Measurements from ENCODE around the gene AARS2.

AARS2 gene

GRCh38 chr6:44285552-44286284, 27.4 kb downstream of the AARS2 start:
- intact Hi-C loops (cut with DNase I; ENCODE audit: low total_unique reads), result no loop called here

GRCh38 chr6:44284867-44285266, 28.3 kb downstream of the AARS2 start:
- no peaks in the 10 kb centered on the region for H3K36me3 ChIP-seq
- H3K4me3 ChIP-seq, result no peak overlapping the region
- peaks cover 0 to 27% of the 10 kb centered on the region in 2 donors for H3K27me3 ChIP-seq
- no peak for TF ChIP-seq CTCF (IDR thresholded peaks at IDR 0.05)
- intact Hi-C loops (cut with DNase I; ENCODE audit: low total_unique reads), result no loop called here
- no peak for DNase-seq
- no peaks in the 10 kb centered on the region for H3K9me3 ChIP-seq
- H3K27ac ChIP-seq, result no peak overlapping the region
- peaks cover 0 to 8% (median 0%) of the 10 kb centered on the region in 4 donors for H3K4me1 ChIP-seq

More at GRCh38 chr6:44285552-44286284, 27.4 kb downstream of the AARS2 start:
- Histone ChIP-seq H3K4me1 (peaks cover 0 to 8% (median 0%) of the 10 kb centered on the region in 4 donors), H3K27me3 (peaks cover 0 to 34% of the 10 kb centered on the region in 2 donors), H3K4me3 (no peak overlapping the region), H3K27ac (no peak overlapping the region), H3K9me3 (no peaks in the 10 kb centered on the region), H3K36me3 (no peaks in the 10 kb centered on the region)
- no peak for DNase-seq
- TF ChIP-seq CTCF (IDR thresholded peaks at IDR 0.05), result no peak

GRCh38 chr6:44284121-44284520, 29.0 kb downstream of the AARS2 start:
- H3K4me1 ChIP-seq, result peaks cover 0 to 8% (median 0%) of the 10 kb centered on the region in 4 donors
- TF ChIP-seq CTCF (IDR thresholded peaks at IDR 0.05), result no peak
- no peaks in the 10 kb centered on the region for H3K36me3 ChIP-seq
- peaks cover 0 to 29% of the 10 kb centered on the region in 2 donors for H3K27me3 ChIP-seq
- H3K4me3 ChIP-seq, result no peak overlapping the region
- intact Hi-C loops (cut with DNase I; ENCODE audit: low total_unique reads), result no loop called here
- H3K9me3 ChIP-seq, result no peaks in the 10 kb centered on the region
- H3K27ac ChIP-seq, result no peak overlapping the region
- DNase-seq, result no peak

GRCh38 chr6:44278774-44279697, 34.1 kb downstream of the AARS2 start:
- Histone ChIP-seq H3K9me3 (no peaks in the 10 kb centered on the region), H3K36me3 (no peaks in the 10 kb centered on the region), H3K27me3 (peaks cover 0 to 53% of the 10 kb centered on the region in 2 donors), H3K27ac (no peak overlapping the region), H3K4me1 (peaks cover 0 to 12% (median 9%) of the 10 kb centered on the region in 4 donors), H3K4me3 (no peak overlapping the region)
- intact Hi-C loops (cut with DNase I; ENCODE audit: low total_unique reads), result no loop called here
- DNase-seq, result no peak
- no peak for TF ChIP-seq CTCF (IDR thresholded peaks at IDR 0.05)

GRCh38 chr6:44278315-44278714, 34.8 kb downstream of the AARS2 start:
- intact Hi-C loops (cut with DNase I; ENCODE audit: low total_unique reads), result no loop called here
- H3K27me3 ChIP-seq, result peaks cover 0 to 60% of the 10 kb centered on the region in 2 donors
- H3K9me3 ChIP-seq, result no peaks in the 10 kb centered on the region
- H3K4me1 ChIP-seq, result peaks cover 0 to 12% (median 9%) of the 10 kb centered on the region in 4 donors
- DNase-seq, result no peak
- H3K27ac ChIP-seq, result no peak overlapping the region
- no peak overlapping the region for H3K4me3 ChIP-seq
- TF ChIP-seq CTCF (IDR thresholded peaks at IDR 0.05), result no peak
- no peaks in the 10 kb centered on the region for H3K36me3 ChIP-seq

Data from tibial artery (tissue), 4 donors.